GM18907 (cell line): ENCODE results near the gene RCC2.
A peak's percentile ranks its signal among the peaks of the same experiment; 100 is the strongest.

Source experiments
- ATAC-seq: cut with Tn5 transposase; IDR thresholded peaks from one replicate; pipeline ENCODE4 v1.9.1; 2021; ENCODE audit warnings: mild to moderate bottlenecking, moderate library complexity; ENCODE audit not compliant: unreplicated experiment

The RCC2 gene

GRCh38 chr1:17447501-17447992, 8.1 kb upstream of the RCC2 start:
- ATAC-seq, result no peak

GRCh38 chr1:17442841-17443240, 3.4 kb upstream of the RCC2 start:
- no peak for ATAC-seq

- no peak for ATAC-seq
Measured at GRCh38 chr1:17441993-17442357, 2.5 kb upstream of the RCC2 start.

- no peak for ATAC-seq
Measured at GRCh38 chr1:17441265-17441992, 2.0 kb upstream of the RCC2 start.

- ATAC-seq, result no peak
Measured at GRCh38 chr1:17440827-17441168, 1.3 kb upstream of the RCC2 start.

- peak; percentile 2 for ATAC-seq
Measured at GRCh38 chr1:17440074-17440826, 773 bp upstream of the RCC2 start.

GRCh38 chr1:17438318-17439249, 893 bp downstream of the RCC2 start:
- peak; percentile 44 for ATAC-seq

- peak; percentile 31 for ATAC-seq
Measured at GRCh38 chr1:17437580-17438317, 1.7 kb downstream of the RCC2 start.

- no peak for ATAC-seq
Measured at GRCh38 chr1:17437260-17437579, 2.3 kb downstream of the RCC2 start.

- no peak for ATAC-seq
Measured at GRCh38 chr1:17436380-17437174, 2.9 kb downstream of the RCC2 start.

GRCh38 chr1:17434601-17435000, 4.9 kb downstream of the RCC2 start:
- ATAC-seq, result no peak

- no peak for ATAC-seq
Measured at GRCh38 chr1:17434016-17434415, 5.5 kb downstream of the RCC2 start.

- no peak for ATAC-seq
Measured at GRCh38 chr1:17433261-17433660, 6.2 kb downstream of the RCC2 start.

GRCh38 chr1:17432412-17432811, 7.1 kb downstream of the RCC2 start:
- ATAC-seq, result no peak

- ATAC-seq, result no peak
Measured at GRCh38 chr1:17429183-17429582, 10.3 kb downstream of the RCC2 start.

- no peak for ATAC-seq
Measured at GRCh38 chr1:17427696-17428660, 11.5 kb downstream of the RCC2 start.

- no peak for ATAC-seq
Measured at GRCh38 chr1:17425806-17426600, 13.5 kb downstream of the RCC2 start.

GRCh38 chr1:17423781-17424245, 15.7 kb downstream of the RCC2 start:
- ATAC-seq, result no peak
